HG03196 (cell line): Measurements from ENCODE around the gene ASMTL.
"Not testable (repeated sequence)": the region's sequence is repeated elsewhere in the genome, so short reads cannot be mapped to it uniquely, and the experiment has no call there.

Source experiments
- ATAC-seq: cut with Tn5 transposase; IDR thresholded peaks from one replicate; pipeline ENCODE4 v1.9.1; 2021; ENCODE audit not compliant: unreplicated experiment

The ASMTL gene

DNA sequence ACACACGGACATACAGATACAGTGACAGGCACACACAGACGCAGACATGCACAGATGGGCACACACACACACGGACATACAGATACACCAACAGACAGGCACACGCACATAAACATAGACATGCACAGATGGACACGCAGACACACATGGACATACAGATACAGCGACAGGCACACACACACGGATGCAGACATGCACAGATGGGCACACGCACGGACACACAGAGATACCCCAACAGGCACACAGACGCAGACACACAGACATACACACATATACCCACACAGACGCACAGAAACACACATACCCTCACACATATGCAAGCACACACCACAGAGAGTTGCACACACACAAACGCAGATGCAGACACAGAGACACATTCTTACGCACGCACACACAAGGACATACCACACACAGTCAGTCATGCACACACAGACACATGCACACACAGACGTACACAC lies 36.4 kb downstream of the ASMTL start:
- ATAC-seq, result no peak

DNA sequence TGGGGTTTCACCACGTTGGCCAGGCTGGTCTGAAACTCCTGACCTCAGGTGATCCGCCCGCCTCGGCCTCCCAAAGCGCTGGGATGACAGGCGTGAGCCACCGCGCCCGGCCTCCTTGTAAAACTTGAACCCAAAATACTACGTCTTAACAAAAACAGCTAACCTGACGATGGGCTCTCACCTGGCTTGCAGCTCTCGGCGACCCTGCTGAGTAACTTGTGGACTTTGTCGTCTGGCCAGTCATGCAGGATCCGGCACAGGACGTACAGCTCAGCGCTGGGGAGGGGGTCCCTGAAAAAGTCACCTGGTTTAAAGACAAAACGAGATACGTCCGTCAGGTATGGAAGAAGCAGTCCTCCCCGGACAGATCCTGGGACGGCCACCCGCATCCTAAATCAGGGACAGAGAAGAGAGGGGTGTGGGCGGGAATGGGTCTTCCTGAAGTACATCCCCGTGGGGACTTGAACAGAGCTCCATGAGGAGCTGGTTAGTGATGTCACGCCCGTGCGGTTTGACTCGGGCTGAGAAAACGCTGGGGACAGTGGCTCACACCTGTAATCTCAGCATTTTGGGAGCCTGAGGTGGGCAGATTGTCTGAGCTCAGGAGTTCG lies 40.1 kb downstream of the ASMTL start:
- no peak for ATAC-seq

GRCh38 chrX:1411326-1411725 lies 41.4 kb downstream of the ASMTL start:
- ATAC-seq, result no peak

DNA sequence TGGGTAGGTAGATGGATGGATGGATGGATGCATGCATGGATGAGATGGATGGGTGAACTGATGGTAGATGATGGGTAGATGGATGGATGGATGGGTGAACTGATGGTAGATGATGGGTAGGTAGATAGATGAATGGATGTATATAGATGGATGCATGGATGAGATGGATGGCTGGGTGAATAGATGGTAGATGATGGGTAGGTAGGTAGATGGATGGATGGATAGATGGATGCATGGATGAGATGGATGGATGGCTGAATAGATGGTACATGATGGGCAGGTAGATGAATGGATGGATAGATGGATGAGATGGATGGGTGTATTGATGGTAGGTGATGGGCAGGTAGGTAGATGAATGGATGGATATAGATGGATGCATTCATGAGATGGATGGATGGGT lies 45.7 kb downstream of the ASMTL start:
- ATAC-seq, result no peak

GRCh38 chrX:1405769-1406168 lies 46.9 kb downstream of the ASMTL start:
- not testable (repeated sequence) for ATAC-seq

DNA sequence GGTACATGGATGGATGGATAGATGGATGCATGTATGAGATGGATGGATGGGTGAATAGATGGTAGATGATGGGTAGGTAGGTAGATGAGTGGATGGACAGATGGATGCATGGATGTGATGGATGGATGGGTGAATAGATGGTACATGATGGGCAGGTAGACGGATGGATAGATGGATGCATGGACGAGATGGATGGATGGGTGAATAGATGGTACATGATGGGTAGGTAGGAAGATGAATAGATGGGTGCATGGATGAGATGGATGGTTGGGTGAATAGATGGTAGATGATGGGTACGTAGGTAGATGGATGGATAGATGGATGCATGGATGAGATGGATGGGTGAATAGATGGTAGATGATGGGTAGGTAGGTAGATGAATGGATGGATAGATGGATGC lies 48.8 kb downstream of the ASMTL start:
- not testable (repeated sequence) for ATAC-seq

DNA sequence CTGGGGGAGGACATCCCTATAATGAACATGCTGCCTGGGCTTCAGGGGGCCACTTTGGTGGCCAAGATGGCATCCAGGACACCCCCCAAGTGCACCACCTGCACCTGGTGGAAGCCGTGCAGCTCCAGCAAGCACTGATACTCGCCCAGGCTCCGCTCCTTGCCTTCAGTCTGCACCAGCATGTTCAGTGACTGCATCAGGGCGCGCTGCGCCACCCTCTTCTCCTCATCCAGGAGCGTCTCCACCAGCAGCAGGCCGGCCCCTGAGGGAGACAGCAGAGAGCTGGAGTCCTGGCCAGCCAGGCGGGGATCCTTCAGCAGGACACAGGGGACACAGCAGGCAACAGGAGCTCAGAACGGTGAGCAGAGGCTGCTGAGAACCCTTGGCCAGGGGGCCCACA lies 49.5 kb downstream of the ASMTL start:
- ATAC-seq, result no peak

GRCh38 chrX:1401611-1402430 lies 50.9 kb downstream of the ASMTL start:
- no peak for ATAC-seq

GRCh38 chrX:1400742-1401471 lies 51.8 kb downstream of the ASMTL start:
- no peak for ATAC-seq

GRCh38 chrX:1400049-1400448 lies 52.7 kb downstream of the ASMTL start:
- no peak for ATAC-seq

- no peak for ATAC-seq
These were observed 54.0 kb downstream of the ASMTL start for GRCh38 chrX:1398431-1399340.

GRCh38 chrX:1397441-1398270 lies 55.1 kb downstream of the ASMTL start:
- ATAC-seq, result no peak

- ATAC-seq, result no peak
These were observed 55.7 kb downstream of the ASMTL start for GRCh38 chrX:1397001-1397400.

GRCh38 chrX:1395646-1396216 lies 57.0 kb downstream of the ASMTL start:
- ATAC-seq, result no peak

- ATAC-seq, result no peak
These were observed 57.8 kb downstream of the ASMTL start for GRCh38 chrX:1394731-1395501.

GRCh38 chrX:1393871-1394615 lies 58.7 kb downstream of the ASMTL start:
- ATAC-seq, result no peak

DNA sequence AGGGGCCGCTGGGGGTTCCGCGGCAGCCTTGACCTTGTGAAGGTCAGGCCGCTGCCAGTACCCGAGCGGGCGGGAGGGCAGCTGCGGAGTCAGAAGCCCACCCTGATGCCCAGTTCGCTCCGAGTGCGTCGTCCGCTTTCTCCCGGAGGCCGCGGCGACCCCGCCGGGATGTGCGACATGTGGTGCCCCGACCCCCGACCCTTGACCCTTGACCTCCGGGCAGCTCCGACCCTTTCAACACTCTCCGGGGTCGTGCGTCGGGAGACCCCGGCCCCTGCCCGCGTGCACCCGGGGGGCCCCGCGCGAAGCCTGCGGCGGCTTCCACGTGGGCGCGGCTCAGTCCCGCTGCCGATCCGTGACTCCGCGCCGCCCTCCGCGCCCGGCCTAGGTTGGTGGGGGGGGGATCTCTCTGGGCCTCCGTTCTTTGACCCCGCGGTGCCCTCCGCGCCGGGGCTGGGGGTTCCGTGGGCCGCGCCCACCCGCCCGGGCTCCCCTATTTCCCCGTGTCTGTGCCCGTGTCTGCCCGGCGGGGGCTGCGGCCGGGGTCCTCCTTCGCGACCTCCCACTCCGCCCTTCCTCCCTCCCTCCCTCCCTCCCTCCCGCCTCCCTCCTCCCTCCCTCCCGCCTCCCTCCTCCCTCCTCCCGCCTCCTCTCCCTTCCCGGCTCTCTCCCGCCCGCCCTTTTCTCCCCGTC lies 60.2 kb downstream of the ASMTL start:
- ATAC-seq, result peak; percentile 16
